Esophagus squamous epithelium (tissue), 4 donors: ENCODE data around the gene UBA7.

Experiments used
- POLR2A ChIP-seq, 4 donors: fragments of 450-650 bp; IDR thresholded peaks; one replicate each; pipeline ENCODE4 v1.6.1; 2017; ENCODE audit warnings: antibody characterized with exemption in 4 of 4, mild to moderate bottlenecking in 4 of 4, moderate library complexity in 3 of 4
- TF ChIP-seq, protein P1 (sequence below), 6 experiments: fragments of 450-650 bp in 4 of 6; fragments of 200-600 bp in 2 of 6; sonication (generic) in 2 of 6; IDR thresholded peaks; one replicate each; pipeline ENCODE4 v1.5.1; 2016 to 2019; ENCODE audit warnings: antibody characterized with exemption in 6 of 6, mild to moderate bottlenecking in 4 of 6, moderate library complexity in 4 of 6

DNA sequence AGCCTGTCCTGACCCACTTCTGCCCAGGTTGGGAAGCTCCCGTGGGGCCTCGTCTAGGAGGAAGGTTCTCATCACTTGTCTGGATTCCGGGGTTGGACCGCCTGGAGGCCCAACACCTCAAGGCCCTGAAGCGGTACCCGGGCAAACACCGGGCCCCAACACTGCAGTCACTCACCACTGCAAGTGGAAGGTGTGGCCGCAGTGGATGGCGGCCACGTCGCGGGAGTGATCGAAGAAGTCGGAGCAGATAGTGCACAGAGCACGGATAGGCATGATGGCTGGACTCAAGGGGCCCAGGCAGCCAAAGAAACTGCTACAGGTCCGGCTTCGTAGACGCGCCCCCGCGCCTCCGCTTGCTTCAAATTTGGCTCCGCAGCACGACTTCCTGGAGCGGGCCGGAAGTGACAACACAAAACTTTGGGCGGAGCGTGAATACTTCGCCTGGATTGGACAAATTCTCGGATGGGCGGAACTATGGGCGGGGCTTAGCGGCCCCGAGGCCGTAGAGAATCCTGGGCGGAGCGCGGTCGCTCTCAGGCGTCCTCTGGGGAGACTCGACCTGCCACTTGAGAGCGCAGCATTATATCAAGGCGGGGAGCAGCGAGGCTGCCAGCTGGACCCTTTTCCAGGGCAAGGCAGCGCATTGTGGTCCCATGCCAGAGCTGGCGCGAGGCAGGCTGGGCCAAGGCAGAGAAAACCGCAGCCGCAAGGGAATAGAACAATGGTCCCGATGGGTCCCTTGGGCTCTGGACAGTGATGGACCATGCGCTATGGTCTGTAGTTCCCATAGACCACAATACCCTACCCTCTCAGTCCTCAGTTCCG is 42.6 kb upstream of the UBA7 start, which contains the start of gene TRAIP:
- peak in 1 of 4 donors; percentile 34 for TF ChIP-seq POLR2A (IDR thresholded peaks at IDR 0.05)
- TF ChIP-seq, protein P1, sequence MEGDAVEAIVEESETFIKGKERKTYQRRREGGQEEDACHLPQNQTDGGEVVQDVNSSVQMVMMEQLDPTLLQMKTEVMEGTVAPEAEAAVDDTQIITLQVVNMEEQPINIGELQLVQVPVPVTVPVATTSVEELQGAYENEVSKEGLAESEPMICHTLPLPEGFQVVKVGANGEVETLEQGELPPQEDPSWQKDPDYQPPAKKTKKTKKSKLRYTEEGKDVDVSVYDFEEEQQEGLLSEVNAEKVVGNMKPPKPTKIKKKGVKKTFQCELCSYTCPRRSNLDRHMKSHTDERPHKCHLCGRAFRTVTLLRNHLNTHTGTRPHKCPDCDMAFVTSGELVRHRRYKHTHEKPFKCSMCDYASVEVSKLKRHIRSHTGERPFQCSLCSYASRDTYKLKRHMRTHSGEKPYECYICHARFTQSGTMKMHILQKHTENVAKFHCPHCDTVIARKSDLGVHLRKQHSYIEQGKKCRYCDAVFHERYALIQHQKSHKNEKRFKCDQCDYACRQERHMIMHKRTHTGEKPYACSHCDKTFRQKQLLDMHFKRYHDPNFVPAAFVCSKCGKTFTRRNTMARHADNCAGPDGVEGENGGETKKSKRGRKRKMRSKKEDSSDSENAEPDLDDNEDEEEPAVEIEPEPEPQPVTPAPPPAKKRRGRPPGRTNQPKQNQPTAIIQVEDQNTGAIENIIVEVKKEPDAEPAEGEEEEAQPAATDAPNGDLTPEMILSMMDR (IDR thresholded peaks at IDR 0.05) = no peak
